K562 (cell line): Measurements from ENCODE around the gene KRTAP10-4. TPM values are rescaled to one million over a fixed set of nuclear protein-coding genes. Genes with fewer than 3 reads are reported as not detected.

Source experiments
- JUNB ChIP-seq: fragments of 450-650 bp; formaldehyde crosslinking; conservative IDR thresholded peaks from 2 replicates; pipeline ENCODE4 v1.4.0; 2020; ENCODE audit warnings: mild to moderate bottlenecking
- KLF13 ChIP-seq: fragments of 450-650 bp; IDR thresholded peaks from 2 replicates; pipeline ENCODE4 v1.6.1; 2016; ENCODE audit warnings: missing genetic modification characterization, low read depth, mild to moderate bottlenecking, missing compliant biosample characterization, moderate library complexity, borderline replicate concordance
- NKRF ChIP-seq: fragments of 450-650 bp; IDR thresholded peaks from 2 replicates; pipeline ENCODE4 v1.6.1; 2016; ENCODE audit warnings: borderline replicate concordance
- TFAP4 ChIP-seq: sonication (generic); formaldehyde crosslinking; IDR thresholded peaks from 2 replicates; pipeline ENCODE4 v1.8.0; 2022; ENCODE audit warnings: missing genetic modification reagents, mild to moderate bottlenecking, moderate library complexity, borderline replicate concordance
- ZNF354B ChIP-seq: fragments of 250-450 bp; sonication (Bioruptor Pico); IDR thresholded peaks from 2 replicates; pipeline ENCODE4 v1.4.0; 2020
- polyA plus RNA-seq, 8 experiments: library from polyadenylated mRNA; depleted of rRNA in 4 of 8; stranded (reverse) in 5 of 8; unstranded in 3 of 8; fragments of >200 nt; fragmentation: Nextera tagmentation in 2 of 8; fragmentation: Illumina TruSeq in 1 of 8; extraction: Ambion mirVana in 2 of 8; extraction: Trizol in 1 of 8; gene quantifications; 2 replicates each; pipeline versions ENCODE4 v1.2.1 to v1.2.3, GENCODE V29; 2011 to 2014; ENCODE audit warnings: inconsistent platforms in 1 of 8, missing spikeins in 1 of 8
- total RNA-seq, 7 experiments: library from RNA; depleted of rRNA in 6 of 7; stranded (reverse); fragments of >200 nt in 6 of 7; fragmentation: Illumina TruSeq in 2 of 7; extraction: Trizol in 2 of 7; gene quantifications; 2 replicates each; pipeline versions ENCODE4 v1.2.1 to v1.2.3, GENCODE V29; 2011 to 2021; ENCODE audit warnings: low replicate concordance in 1 of 7
- TF ChIP-seq, protein P1 (sequence below): sonication (generic); formaldehyde crosslinking; IDR thresholded peaks from 2 replicates; pipeline ENCODE4 v1.8.0; 2022; ENCODE audit warnings: mild to moderate bottlenecking, missing genetic modification reagents
- TF ChIP-seq, protein P2 (sequence below): fragments of 250-450 bp; sonication (Bioruptor Pico); IDR thresholded peaks from 2 replicates; pipeline ENCODE4 v1.4.0; 2020; ENCODE audit warnings: mild to moderate bottlenecking, moderate library complexity

KRTAP10-4 gene
- total and polyA plus RNA-seq, 9 of the 15 experiments (the other 6 are each of a cell fraction or from before 2014, with no cell fraction given), result not detected

DNA sequence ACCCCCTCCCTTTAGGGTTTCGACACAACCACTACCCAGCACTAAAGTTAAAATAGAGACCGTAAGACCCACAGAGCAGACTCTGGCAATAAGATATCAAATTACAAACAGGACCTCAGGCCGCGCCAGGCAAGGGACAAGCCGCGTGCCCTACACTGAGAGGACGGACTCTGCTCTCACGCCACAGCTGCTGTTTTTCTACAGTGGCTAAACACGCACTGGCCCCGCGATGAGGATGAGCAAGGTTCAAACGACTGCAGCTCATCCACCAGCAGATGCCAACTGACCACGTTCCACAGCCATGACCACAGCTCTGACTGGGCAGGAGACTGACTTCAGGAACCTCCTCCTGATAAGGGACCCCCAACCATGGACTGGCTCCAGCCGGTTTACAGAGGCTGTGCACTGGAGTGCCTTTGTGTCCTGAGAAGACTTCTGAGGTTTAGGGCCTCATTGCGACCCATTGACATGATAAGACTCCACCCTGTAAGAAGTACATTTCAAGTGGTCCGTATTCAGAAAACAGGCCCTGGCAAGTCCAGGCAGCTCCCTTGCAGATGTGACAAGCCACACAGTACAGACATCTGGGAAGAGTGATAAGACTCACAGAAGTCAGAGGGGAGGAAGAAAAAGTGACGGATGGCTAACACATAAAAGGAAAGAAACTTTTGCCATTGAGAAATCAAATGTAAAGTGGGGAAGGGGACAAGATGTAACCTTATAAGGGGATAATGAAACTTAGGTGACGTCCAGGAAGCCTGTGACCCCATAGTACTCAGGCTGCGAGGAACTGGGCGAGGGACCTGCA, 20.3 kb downstream of the KRTAP10-4 start (continued):
- TF ChIP-seq TFAP4 (CRISPR knock-in tag) (peak; percentile 49; the same call in 1 of the 2 replicates), JUNB (CRISPR knock-in tag) (no peak), ZNF354B (CRISPR knock-in tag) (no peak; the same call in 1 of the 2 replicates), KLF13 (no peak), NKRF (no peak; the same call in 1 of the 2 replicates)
- TF ChIP-seq, protein P1, sequence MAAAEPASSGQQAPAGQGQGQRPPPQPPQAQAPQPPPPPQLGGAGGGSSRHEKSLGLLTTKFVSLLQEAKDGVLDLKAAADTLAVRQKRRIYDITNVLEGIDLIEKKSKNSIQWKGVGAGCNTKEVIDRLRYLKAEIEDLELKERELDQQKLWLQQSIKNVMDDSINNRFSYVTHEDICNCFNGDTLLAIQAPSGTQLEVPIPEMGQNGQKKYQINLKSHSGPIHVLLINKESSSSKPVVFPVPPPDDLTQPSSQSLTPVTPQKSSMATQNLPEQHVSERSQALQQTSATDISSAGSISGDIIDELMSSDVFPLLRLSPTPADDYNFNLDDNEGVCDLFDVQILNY (CRISPR knock-in tag), result no peak
- TF ChIP-seq, protein P2, sequence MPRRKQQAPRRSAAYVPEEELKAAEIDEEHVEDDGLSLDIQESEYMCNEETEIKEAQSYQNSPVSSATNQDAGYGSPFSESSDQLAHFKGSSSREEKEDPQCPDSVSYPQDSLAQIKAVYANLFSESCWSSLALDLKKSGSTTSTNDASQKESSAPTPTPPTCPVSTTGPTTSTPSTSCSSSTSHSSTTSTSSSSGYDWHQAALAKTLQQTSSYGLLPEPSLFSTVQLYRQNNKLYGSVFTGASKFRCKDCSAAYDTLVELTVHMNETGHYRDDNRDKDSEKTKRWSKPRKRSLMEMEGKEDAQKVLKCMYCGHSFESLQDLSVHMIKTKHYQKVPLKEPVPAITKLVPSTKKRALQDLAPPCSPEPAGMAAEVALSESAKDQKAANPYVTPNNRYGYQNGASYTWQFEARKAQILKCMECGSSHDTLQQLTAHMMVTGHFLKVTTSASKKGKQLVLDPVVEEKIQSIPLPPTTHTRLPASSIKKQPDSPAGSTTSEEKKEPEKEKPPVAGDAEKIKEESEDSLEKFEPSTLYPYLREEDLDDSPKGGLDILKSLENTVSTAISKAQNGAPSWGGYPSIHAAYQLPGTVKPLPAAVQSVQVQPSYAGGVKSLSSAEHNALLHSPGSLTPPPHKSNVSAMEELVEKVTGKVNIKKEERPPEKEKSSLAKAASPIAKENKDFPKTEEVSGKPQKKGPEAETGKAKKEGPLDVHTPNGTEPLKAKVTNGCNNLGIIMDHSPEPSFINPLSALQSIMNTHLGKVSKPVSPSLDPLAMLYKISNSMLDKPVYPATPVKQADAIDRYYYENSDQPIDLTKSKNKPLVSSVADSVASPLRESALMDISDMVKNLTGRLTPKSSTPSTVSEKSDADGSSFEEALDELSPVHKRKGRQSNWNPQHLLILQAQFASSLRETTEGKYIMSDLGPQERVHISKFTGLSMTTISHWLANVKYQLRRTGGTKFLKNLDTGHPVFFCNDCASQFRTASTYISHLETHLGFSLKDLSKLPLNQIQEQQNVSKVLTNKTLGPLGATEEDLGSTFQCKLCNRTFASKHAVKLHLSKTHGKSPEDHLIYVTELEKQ, result no peak
